Right renal cortex interstitium (tissue), 3 donors: ENCODE results near the gene MAPK6. TPM values are rescaled to one million over a fixed set of nuclear protein-coding genes. Genes with fewer than 3 reads are reported as not detected.

Experiments
- DNase-seq, 3 donors: peaks; one replicate each; pipeline ENCODE4 v3.0.0-alpha.2; 2013; ENCODE audit warnings: low read depth in 3 of 3, low spot score in 2 of 3
- polyA plus RNA-seq, 3 donors: library from polyadenylated mRNA; unstranded; fragments of 120-200 nt; gene quantifications; one replicate each; pipeline ENCODE4 v1.2.1, GENCODE V29; 2013; ENCODE audit not compliant: insufficient read length in 3 of 3

MAPK6 gene
- polyA plus RNA-seq, 3 donors, result 41.1 to 45.7 (median 42.0) TPM

DNA sequence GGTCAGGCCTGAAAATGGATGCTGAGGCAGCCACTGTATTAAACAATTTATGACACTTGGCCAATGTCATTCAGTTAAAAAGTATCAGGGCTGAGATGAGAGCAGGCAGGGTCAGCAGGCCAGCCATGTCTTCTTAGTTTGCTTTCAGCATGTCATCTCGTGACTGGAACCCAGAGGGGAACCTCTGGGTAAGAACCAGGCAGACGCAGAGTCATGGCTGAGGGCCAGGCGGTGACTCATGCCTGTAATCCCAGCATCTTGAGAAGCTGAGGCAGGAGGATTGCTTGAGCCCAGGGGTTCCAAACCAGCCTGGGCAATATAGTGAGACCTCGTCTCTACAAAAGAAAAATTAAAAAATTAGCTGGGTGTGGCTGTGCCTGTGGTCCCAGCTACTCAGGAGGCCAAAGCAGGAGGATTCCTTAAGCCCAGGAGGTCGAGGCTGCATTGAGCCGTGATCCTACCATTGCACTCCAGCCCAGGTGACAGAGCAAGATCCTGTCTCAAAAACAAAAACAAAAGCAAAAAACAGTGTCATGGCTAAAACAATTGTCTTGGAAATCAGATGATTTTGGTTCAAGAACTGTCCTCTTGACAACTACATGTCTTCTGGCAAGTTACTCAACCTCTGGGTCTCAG lies 81.9 kb downstream of the MAPK6 start:
- no peak for DNase-seq

DNA sequence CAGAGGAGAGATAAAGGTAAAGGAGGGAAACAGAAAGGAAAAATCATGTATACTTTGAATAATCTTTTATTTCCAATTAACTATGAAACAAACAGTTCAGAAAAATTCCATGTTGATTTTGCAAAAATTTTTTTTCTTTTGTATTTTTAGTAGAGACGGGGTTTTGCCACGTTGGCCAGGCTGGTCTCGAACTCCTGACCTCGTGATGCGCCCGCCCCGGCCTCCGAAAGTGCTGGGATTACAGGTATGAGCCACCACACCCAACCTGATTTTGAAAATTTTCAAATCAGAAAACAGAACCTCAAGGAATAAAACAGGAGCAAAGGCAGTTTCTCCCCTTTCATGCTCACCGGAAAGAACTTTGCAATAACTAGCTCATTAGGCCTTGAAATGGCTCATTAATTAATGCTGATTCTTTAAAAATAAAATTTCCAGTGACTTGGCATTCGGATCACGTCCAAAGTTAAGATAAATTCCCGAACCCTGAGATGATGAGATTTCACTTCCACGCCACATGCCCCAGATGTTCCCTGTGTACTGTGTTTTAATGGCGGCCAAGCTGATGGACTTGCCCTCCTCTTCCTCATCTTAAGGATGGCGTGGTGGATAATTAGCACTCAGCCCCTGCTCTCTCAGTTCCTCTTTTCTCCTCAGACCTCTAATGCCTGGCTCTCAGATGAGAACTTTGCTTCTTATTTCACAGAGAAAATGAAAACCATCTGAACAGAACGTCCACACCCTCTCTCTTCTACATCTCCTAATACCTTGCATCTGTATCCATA lies 82.7 kb downstream of the MAPK6 start:
- DNase-seq, result no peak

DNA sequence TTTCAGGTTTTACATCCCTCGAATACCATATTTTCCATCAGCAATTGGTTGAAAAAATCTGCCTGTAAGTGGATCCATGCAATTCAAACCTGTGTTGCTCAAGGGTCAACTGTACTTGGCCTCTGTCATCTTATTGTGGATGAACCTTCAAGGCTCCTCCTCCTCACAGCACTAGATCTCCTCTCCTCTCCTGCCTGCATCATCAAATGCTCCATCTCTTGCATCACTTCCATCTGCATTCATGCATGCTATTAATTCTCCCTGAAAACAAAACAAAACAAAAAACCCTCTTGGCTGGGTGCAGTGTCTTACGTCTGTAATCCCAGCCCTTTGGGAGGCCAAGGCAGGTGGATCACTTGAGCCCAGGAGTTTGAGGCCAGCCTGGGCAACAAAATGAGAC lies 83.4 kb downstream of the MAPK6 start:
- no peak for DNase-seq

DNA sequence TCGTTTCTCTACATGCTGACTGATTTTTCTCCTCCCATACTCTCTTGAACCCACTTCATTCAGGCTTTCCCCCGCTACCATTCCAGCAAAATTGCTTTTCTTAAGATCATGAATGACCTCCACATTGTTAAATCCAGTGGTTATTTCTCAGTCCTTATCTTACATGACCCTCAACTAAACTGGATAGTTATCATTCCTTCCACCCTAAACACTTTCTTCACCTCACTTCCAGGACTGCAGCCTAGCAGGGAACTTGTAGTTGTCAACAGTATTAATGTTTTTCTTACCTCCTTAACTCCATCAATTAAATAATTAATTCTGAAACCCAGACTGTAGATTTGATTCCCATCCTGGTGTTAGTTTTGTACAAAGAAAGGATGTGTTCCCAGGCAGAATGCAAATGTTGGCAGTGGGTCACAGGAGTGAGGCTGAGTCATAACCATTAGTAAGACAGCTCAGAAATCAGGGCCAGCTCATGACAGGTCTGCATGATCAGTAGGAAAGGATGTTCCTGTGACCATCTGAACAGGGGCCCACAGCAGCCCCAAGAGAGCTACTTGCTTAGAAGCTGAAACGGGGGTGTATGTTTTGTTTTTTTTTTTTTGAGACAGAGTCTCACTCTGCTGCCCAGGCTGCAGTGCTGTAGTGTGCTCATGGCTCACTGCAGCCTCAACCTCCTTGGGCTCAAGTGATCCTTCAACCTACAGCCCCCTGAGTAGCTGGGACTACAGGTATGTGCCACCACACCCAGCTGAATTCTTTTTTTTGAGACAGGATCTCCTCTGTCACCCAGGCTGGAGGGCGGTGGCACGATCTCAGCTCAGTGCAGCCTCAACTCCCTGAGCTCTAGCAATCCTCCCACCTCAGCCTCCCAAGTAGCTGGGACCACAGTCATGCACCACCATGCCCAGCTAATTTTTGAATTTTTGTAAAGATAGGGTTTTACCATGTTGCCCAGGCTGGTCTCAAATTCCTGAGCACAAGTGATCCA lies 84.5 kb downstream of the MAPK6 start:
- DNase-seq, result no peak

- DNase-seq, result no peak
These were observed 85.5 kb downstream of the MAPK6 start for GRCh38 chr15:52104532-52105004.

GRCh38 chr15:52105846-52106245 lies 86.8 kb downstream of the MAPK6 start:
- DNase-seq, result no peak

DNA sequence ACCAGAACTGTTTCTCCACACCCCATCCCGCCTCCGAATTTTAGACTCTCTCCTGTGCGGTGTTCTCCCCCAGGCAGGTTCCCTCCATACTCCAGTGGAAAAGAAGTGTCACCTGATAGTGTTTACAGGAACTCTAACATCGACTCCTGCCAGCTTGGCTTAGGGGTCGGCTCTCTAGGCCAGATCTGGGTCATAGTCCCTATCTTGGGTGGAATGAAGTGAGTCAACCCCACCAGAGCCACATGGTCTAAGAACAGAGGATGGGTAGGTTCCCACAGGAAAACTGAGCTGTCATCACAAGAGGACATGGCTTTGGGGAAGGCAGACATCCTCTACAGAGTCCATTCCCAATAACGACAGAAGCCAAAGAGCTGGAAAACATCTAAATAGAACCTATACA lies 87.6 kb downstream of the MAPK6 start:
- no peak for DNase-seq

DNA sequence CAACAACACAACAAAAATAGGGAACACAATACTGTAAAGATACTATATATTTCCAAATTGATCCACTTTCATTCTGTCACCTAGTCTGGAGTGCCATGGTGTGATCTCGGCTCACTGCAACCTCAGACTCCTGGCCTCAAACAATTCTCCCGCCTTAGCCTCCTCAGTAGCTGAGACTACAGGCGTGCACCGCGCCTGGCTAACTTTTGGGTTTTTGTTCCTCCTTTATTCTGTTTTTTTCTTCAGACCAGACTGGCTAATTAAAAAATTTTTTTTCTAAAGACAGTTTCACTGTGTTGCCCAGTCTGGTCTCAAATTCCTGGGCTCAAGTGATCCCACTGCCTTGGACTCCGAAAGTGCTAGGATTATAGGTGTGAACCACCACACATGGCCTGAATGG lies 88.2 kb downstream of the MAPK6 start:
- DNase-seq, result no peak

- no peak for DNase-seq
These were observed 90.8 kb downstream of the MAPK6 start for GRCh38 chr15:52109559-52110451.

- DNase-seq, result no peak
These were observed 92.6 kb downstream of the MAPK6 start for GRCh38 chr15:52111517-52112202.

DNA sequence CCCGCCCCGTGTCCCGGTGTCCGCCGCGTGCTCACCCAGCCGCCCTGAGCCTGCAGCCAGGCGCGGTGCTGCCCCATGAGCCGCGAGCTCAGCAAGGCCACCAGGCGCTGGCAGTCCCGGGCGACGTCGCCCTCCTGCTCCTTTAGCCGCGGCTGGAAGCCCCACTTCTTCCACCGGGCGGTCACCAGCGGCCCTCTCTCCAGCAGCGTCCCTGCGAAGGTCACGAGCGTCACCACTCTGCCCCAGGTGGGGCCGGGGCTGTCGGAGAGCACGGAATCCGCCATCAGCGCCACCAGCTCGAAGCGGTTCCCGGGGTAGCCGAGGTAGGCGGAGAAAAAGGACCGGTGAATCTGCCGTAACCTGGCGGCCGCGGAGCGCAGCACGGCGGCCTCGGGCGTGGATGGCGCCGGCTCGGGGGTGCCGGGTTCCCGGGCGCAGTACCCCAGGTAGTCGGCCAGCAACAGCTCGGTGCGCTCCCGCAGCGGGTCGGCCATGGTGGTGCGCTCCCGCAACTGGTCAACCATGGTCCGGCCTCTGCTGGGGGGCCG lies 93.3 kb downstream of the MAPK6 start:
- DNase-seq, result no peak

DNA sequence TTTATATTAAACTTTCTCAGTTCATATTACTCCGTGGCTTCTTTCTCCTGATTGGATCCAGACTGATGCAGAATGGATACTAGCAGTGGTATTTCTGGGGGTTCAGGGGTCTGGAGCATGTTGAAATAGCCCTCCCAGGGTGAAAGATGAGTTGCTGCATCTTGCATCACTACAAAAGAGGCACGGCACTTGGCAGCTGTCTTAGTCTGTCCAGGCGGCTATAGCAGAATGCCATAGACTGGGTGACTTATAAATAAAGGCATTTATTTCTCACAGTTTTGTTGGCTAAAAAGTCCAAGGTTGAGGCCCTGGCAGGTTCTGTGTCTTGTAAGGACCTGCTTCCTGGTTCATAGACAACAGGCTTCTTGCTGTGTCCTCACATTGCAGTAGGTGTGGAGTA lies 94.2 kb downstream of the MAPK6 start:
- DNase-seq, result no peak

DNA sequence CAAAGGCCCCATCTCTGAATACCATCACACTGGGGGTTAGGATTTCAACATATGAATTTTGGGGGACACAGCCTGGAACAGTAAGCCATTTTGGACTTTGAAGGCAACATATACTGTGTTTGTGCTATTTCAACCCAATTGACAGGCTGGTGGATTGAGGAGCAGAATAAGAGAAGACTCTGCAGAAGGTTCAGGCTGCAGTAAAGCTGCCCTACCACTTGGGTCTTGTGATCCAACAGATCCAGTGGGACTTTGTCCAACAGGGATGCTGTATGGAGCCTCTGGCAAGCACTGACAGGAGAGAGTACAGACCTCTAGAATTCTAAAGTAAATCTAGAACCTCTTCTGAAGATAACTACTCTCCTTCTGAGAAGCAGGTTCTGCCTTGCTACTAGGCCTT lies 94.7 kb downstream of the MAPK6 start:
- DNase-seq, result no peak

GRCh38 chr15:52114261-52115055 lies 95.4 kb downstream of the MAPK6 start:
- DNase-seq, result no peak

DNA sequence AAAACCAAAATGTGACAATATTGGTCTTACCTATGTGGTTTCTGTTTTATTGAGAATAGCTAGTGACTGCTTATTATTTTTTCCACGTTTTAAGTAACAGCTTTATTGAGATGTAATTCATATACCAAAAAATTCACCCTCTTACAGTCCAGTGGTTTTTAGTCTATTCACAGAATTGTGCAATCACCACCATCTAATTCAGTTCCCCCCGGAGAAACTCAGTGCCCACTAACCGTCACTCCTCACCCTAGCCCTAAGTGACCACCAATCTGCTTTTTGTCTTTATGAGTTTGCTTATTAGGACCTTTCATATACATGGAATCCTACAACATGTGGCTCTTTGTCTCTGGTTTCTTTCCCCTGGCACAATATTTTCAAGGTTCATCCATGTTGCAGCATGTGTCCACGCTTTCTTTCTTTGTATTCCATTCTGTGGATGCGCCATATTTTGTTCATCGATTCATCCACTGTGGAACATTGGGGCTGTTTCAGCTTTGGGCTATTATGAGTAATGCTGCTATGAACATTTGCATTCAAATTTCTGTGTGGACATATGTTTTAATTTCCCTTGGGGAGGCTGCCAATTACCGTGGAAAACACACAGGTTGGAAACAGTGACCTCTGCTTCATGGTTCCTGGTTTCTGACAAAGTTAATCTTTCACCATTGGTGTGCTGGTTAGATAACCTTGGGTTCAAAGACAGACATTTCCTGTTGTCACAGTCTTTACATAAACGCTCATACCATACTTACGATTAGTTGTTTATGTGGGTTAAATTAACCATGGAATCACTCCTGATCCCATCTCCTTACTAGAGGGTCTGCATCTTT lies 96.8 kb downstream of the MAPK6 start:
- DNase-seq, result no peak
